ENCODE results near the gene DNTT.

The DNTT gene

GRCh38 chr10:96261930-96262329, 42.3 kb upstream of the DNTT start:
- DNase-seq (ENCODE audit: low spot score): no peak
- TF ChIP-seq, protein P1, sequence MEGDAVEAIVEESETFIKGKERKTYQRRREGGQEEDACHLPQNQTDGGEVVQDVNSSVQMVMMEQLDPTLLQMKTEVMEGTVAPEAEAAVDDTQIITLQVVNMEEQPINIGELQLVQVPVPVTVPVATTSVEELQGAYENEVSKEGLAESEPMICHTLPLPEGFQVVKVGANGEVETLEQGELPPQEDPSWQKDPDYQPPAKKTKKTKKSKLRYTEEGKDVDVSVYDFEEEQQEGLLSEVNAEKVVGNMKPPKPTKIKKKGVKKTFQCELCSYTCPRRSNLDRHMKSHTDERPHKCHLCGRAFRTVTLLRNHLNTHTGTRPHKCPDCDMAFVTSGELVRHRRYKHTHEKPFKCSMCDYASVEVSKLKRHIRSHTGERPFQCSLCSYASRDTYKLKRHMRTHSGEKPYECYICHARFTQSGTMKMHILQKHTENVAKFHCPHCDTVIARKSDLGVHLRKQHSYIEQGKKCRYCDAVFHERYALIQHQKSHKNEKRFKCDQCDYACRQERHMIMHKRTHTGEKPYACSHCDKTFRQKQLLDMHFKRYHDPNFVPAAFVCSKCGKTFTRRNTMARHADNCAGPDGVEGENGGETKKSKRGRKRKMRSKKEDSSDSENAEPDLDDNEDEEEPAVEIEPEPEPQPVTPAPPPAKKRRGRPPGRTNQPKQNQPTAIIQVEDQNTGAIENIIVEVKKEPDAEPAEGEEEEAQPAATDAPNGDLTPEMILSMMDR (IDR thresholded peaks at IDR 0.05; ENCODE audit: extremely low read depth, missing control alignments): no peak

- TF ChIP-seq, protein P1 (IDR thresholded peaks at IDR 0.05; ENCODE audit: extremely low read depth, missing control alignments): no peak
- DNase-seq (ENCODE audit: low spot score): no peak
Observed at GRCh38 chr10:96263176-96263575, 41.1 kb upstream of the DNTT start.

- TF ChIP-seq, protein P1 (IDR thresholded peaks at IDR 0.05; ENCODE audit: extremely low read depth, missing control alignments): no peak
Observed at GRCh38 chr10:96263669-96264068, 40.6 kb upstream of the DNTT start.

GRCh38 chr10:96264938-96265337, 39.3 kb upstream of the DNTT start:
- no peak for DNase-seq (ENCODE audit: low spot score)
- TF ChIP-seq, protein P1 (IDR thresholded peaks at IDR 0.05; ENCODE audit: extremely low read depth, missing control alignments): no peak

More at GRCh38 chr10:96263669-96264068, 40.6 kb upstream of the DNTT start:
- DNase-seq (ENCODE audit: low spot score): no peak

GRCh38 chr10:96266118-96266770, 38.0 kb upstream of the DNTT start:
- DNase-seq (ENCODE audit: low spot score): no peak

DNA sequence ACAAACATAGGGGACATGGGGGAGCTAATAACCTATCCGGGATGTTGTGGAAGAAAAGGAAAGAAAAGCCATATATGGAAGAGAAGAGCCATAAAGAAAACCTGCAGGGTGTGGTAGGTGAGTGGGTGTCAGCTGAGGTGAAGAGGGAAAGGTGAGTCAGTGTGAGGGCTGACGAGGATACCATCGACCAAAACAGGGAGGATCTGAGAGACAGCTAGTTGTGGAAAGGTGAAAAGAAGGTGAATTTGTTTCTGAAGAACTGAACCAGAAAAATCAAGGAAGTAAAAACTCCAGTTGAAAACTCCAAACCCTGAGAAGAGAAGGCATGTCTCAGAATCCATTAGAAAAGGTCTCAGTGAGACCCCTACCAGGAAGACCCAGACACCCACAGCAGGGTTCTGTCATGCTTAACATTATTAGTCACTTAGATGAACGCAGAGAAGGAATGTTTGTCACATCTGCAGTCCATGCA, 37.0 kb upstream of the DNTT start:
- DNase-seq (ENCODE audit: low spot score): no peak
- TF ChIP-seq, protein P1 (IDR thresholded peaks at IDR 0.05; ENCODE audit: extremely low read depth, missing control alignments): no peak

More at GRCh38 chr10:96266118-96266770, 38.0 kb upstream of the DNTT start:
- TF ChIP-seq, protein P1 (IDR thresholded peaks at IDR 0.05; ENCODE audit: extremely low read depth, missing control alignments): no peak

GRCh38 chr10:96268341-96268909, 35.8 kb upstream of the DNTT start:
- TF ChIP-seq, protein P1 (IDR thresholded peaks at IDR 0.05; ENCODE audit: extremely low read depth, missing control alignments): no peak
- no peak for DNase-seq (ENCODE audit: low spot score)
